GM19238 (cell line): ENCODE data around the gene TMEM132D.

Source experiments
- DNase-seq: peaks from one replicate; pipeline ENCODE4 v3.0.0; 2011; ENCODE audit warnings: low spot score; ENCODE audit not compliant: insufficient read length

The TMEM132D gene

DNA sequence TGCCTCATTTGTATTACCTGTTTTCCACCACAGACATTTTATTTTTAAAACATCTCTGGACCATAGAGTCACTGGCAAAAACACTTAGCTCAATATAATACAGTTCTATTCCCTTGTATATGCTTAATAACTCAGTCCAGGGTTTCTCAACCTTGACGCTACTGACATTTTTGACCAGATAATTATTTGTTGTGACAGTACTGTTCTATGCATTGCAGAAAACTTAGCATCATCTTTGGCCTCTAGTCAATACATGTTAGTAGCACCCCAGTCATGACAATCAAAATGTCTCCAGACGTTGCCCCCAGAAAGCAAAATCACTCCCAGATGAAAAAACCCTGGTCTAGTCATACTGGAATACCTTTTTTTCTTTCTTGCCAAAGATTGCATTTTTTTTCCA lies 174.7 kb downstream of the TMEM132D start:
- no peak for DNase-seq

DNA sequence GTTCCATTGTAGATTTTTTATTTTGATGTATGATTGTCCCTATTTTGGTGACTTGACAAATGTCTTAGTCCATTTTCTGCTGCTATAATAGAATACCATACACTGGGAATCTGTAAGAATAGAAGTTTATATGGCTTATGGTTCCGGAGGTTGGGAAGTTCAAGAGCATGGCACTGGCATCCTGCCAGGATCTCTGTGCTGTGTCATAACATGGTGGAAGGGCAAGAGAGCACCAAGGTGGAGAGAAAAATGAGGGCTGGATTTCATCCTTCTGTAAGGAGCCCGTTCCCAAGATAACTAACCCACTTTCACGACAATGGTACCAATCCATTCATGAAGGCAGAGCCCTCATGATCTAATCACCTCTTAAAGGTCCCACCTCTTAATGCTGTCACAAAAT lies 176.7 kb downstream of the TMEM132D start:
- no peak for DNase-seq

DNA sequence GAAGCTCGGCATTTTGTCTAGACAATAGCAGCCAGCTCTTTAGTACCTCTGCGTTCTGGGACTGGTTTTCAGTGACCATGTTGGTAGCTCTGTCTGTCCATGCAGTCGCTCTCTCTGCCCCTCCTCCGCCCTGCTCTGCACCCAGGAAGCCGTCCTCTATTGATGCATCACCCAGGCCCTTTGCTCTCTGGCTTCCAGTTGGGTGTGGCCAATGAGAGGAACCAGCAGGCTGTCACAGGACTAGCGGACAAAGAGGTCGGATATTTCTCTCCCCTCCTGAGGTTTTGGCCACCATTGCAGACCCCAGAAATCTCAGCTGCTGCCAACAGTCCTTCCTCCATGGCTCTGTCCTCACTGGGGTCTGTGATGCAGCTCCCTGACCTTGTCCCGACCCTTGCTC lies 180.6 kb downstream of the TMEM132D start:
- DNase-seq = no peak

DNA sequence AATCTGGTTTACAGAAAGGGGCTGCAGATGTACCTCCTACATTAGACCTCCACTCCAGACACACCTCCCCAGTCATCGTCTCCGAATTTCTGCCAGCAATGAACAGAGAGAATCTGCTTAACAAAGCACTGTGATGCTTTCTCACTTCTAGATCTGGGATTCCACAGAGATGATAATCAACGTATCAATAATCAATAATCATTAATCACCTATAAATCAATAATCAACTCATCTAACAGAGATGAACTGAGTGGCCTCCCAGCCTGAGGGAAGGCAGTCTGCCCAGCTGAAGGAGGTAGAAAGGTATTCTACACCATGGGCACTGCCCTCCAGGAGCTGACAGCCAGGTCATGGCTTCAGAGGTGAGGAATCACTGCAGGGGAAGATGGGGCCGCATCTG lies 183.2 kb downstream of the TMEM132D start:
- DNase-seq = no peak

DNA sequence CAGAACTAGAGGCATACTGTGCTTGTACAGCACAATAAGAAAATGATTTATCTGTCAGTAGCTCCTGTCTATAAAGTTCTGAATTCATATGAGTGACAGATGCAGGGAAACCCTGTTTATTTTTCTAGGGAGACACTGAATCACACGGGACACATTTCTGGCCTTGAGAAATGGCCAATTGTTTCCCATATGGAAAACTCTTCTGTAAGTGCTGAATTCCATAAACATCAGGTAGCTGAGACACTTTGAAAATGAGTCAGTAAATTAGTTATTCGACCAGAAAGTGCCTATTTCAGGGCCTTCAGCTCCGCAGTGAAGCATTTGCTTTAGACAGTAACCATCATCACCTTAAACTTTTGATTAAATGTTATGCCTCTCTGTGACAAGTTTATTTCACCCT lies 184.4 kb downstream of the TMEM132D start:
- DNase-seq = no peak

DNA sequence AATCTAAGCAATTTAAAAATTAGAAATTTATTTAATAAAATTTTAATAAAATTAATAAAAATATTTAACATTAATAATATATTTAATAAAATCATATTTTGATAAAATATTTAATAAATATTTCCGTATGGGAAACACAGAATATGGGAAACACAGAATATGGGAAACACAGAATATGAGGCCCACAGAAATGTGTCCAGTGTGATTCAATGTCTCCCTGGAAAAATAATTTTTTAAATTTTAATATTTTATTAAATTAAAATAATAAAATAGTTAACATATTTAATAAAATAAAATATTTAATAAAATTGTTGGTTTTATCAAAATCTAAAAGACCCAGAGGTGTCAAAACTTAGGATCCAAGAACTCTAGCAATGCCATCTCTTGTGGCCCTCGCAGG lies 186.4 kb downstream of the TMEM132D start:
- DNase-seq = no peak

DNA sequence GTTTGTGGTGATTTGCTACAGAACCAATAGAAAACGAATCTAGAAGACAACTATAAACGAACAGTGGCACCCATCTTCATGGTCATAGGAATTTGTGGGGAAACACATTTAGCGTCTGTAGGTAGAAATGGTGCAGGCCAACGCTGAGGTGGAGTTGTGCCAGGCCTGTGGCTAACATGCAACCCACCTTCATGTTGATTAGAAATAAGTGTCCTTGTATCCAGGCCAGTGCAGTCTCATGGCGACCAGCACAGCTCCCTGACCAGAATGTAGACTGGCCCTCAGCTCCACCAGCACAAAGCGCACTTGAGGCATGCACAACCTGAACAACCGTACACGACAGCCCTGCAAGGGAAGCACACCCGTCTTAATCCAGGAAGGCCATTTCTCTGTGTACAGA lies 187.0 kb downstream of the TMEM132D start:
- no peak for DNase-seq

DNA sequence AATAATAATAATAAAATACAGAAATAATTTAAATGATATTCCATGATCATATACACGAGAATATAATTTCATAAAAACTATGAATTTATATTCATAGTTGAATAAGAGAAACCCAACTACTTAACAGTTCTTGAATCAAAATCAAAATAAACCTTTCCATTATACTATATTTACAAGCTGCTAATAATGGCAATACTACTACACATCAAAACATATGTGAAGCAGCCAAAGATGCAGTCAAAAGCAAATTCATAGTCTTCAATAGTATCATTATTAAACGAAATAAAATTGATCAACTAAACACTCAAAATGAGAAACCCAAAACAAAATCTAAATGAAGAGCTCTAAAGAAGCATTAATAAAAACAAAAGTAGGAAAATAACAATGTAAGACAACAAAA lies 197.1 kb downstream of the TMEM132D start:
- DNase-seq = no peak

DNA sequence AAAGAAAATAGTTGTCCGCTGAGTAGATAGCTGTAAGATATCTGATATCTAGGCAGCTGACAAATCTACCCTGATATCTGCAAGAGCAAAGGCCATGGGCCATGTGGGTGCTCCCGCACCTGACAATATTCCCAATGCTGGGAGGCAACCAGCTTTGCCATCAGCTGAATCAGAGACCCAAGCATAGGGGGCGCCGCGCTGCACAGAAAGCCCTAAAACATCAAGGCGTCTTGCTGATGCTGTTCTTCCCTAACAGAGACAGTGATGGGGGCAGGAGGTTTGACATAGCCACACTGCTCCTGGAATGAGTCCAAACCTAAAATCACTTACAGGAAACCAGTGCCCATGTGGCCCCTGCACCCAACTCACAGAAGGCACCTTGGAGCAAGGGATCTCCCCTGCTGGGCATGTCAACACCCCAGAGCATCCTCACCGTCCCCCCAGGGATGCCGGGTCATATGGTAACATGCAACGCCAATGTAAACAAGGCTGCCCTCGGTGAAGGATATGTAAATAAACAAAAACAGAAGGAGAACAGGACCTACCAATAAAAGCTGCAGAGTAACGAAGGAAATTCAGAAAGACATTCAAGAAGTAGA lies 199.5 kb downstream of the TMEM132D start:
- DNase-seq = no peak

DNA sequence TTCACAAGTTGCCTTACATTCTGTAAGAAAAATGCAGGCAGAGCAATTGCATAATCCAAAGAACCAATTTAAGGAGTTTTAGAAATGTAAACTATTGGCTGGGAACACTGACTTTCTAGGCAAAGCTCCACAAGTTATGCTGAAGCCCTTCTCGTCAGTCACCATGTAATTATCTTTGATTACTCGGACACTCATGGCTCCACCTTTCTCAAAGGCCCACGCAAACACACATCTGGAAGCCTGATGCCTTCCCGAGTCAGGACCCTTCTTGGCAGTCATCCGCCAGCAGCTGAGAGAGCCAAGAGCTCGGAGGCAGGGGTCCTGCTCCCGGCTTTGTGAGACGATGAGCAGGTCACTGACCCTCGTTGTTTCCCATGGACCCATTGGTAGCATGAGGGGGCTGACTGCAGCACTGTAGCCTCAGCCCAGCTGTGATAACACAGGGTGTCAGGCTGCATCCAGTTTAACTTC lies 202.2 kb downstream of the TMEM132D start:
- DNase-seq = no peak

DNA sequence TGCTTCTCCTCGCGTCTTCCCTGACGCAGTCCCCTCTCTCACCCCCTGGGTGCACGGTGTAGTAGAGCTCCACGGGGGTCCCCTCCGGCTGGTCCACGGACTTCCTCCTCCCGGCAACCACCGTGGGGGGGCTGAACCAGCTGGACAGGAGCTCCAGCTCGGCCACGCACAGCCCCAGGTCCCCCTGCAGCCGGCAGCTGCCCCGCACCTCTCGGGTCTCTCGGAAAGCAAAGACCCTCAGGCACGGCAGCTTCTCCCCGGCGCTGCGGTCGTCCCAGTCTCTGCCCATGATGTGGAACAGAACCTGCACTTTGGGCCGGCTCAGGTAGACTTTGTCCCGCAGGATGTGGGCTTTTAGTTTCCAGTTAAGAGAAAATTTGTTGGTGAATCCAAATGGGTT lies 203.8 kb downstream of the TMEM132D start:
- no peak for DNase-seq

DNA sequence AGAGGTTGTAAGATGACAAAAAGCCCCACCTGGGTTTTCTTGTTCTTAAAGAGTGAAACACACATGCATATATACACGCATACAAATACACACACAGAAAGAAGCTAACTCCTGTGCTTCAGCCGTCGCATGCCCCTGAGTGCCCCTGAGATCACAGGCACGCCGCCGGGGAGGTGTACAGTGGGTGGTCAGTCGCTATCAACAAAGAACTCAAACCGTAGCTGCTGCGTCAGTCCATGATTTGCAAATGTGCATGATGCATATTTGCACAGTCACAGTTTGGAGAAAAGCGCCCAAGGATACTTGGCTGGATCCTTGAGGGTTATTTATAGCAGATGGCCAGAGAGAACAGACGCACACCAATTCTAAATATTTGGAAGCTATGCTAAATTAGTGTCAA lies 206.9 kb downstream of the TMEM132D start:
- no peak for DNase-seq

DNA sequence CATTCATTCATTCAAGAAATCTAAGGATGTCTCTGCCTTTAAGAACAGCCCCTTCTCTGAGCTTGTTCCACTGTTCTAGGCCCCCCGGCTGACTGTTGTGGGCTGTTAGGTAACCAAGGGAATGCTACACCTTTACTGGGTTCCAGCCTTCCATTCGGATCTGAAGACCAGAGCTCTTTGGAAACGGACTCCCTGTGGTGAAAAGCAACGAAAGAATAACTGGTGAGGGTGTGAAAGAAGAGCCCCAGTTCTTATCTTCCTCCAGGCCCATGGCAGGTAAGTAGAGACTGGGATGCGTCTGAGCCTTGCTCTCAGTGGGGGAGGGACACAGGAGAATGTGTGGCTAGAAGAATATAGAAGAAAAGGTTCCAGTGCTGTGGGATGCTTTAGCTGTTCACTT lies 207.4 kb downstream of the TMEM132D start:
- DNase-seq = no peak

DNA sequence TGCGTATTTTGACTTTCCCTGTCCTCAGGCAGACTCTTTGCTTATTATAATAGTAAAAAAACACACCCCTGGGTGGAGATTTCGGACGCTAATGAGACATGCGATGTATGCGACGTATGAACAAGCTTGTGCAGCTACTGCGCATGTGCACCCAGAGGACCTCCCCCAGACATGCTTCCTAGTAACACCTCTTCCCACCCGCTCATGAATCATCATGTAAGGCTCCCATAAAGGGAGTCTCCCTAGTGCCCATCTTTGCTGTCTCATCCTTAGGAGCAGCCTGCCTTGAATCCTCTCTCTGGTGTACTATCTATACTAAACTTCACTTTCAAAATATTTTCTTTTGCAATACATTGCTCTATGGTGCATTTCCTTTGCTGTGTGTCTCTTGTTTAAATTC lies 210.1 kb downstream of the TMEM132D start:
- DNase-seq = no peak

DNA sequence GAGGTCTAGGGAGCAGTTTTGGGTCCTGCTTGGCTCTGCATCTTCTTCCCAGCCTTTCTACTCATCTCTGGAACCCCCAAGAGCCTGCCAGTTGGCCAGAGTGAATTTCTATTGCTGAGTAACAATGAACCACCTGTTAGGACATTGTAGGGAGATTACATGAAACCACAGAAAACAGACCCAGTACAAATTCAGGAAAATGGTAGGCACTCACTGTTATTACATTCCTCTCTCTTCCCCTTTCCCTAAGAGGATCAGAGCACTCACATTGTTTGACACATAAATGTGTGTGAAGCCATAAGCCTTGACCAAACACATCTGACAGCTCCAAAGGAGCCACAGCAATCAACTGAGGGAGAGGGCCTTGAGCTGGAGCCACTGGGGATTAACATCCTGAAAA lies 216.1 kb downstream of the TMEM132D start:
- DNase-seq = no peak

DNA sequence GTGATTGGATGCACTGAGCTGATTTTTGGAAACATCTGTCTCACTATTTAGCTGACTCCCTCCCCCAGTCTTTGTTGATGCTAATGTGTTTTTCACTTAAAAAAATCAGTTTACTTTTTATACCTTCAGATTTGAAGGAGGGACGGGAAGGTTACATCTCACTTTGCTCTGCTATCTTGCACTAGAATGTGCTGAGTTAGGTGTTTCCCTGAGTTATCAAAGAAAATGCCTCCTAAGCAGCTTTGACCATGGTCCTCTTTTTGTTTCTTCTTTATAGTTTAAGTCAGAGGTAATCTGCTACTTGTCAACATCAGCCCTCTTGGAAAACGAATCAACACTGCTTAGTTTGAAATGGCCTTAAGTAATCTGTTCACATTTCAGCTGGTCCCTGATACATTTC lies 222.0 kb downstream of the TMEM132D start:
- no peak for DNase-seq

DNA sequence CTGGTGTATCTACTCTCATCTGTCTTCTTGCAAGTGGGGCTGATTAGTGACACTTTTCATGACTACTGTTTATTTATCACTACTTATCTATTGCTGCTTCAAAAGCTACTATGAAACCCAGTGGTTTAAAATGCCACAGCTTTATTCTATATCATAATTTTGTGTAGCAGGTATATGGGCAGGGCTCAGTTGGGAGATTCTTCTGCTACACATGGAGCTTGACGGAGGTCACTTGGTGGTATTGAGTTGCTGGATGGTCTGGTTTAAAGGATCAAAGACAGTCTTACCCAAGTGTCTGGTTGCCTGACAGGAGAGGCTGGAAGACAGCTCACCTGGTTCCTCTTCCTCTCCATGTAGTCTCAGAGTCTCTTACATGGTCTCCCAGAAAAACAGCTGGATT lies 222.7 kb downstream of the TMEM132D start:
- no peak for DNase-seq

DNA sequence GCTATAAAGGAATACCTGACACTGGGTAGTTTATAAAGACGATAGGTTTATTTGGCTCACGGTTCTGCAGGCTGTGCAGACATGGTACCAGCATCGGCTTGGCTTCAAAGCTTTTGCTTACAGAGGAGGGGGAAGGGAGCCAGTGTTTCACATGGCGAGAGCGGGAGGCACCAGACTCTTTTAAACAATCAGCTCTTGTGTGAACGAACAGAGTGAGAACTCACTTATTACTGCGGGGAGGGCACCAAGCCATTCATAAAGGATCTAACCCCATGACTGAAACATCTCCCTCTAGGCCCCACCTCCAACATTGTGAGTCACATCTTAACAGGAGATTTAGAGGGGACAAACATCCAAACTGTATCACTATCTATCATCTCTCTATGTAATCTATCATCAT lies 227.4 kb downstream of the TMEM132D start:
- no peak for DNase-seq

DNA sequence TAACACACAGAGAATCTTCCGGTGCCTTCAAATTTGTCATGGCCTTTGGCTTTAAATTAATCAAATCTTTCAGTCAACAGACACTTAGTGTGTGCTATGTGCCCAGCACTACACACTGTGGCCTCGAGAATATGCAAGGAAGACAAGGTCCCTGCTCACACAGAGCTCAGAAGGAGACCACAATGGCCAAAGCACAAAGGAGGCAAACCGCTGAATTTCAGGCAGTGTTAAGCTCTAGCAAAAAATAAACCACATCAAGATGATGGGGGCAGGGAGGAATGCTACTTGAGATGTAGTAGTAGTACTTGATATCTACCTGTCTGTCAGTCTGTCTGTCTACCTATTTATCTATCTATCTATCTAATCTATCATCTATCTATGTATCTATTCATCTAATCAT lies 227.9 kb downstream of the TMEM132D start:
- no peak for DNase-seq

DNA sequence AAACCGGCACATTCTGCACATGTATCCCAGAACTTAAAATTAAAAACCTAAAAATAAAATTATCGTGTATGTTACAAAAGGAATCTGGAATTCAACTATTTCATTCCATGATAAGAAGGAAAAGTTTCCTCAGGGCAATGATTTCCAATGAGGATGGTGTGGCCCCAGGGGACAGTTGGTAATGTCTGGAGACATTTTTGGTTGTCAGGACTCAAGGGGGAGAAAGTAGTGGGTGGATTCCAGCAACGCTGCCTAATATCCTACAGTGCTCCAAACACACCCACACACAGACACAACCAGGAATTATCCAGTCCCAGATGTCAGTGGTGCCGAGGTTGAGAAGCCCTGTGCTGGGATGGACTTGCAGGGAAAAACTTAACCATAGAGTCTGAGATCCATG lies 228.3 kb downstream of the TMEM132D start:
- no peak for DNase-seq

DNA sequence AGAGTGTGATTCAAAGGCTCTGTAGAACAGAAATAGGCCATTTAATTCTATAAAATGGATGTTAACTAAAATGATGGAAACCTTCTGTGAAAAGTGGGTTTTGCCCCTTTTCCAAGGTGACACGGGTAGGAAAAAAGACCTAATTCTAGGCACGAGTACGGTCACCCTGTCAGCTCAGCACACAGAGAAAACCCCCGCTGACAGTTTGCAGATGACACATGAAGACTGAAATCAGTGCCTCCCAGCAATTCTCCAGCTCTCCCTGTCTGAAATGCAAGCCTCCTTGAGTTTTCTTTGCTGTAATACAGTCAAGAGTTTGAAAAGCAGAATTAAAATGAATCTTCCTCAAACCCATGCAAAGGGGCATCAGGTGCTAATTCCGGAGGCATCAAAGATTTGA lies 230.0 kb downstream of the TMEM132D start:
- DNase-seq = no peak

DNA sequence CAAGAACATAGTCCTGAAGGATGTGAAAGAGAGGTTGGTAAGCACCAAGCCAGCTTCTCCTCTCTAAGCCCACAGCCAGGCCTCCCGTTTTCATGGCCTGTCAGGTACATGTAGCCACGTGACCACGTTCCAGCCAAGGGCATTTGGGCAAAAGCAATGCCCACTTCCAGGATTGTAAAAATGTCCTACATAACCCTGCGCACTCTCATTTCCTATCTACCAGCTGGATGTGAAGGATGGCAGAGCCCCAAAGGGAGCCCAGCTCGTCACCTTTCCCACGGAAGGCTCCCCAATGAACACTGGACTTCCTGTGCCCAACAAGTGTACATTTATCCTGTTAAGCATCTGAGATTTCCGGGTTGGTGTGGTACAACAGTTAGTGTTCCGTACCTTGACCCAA lies 231.7 kb downstream of the TMEM132D start:
- DNase-seq = no peak

DNA sequence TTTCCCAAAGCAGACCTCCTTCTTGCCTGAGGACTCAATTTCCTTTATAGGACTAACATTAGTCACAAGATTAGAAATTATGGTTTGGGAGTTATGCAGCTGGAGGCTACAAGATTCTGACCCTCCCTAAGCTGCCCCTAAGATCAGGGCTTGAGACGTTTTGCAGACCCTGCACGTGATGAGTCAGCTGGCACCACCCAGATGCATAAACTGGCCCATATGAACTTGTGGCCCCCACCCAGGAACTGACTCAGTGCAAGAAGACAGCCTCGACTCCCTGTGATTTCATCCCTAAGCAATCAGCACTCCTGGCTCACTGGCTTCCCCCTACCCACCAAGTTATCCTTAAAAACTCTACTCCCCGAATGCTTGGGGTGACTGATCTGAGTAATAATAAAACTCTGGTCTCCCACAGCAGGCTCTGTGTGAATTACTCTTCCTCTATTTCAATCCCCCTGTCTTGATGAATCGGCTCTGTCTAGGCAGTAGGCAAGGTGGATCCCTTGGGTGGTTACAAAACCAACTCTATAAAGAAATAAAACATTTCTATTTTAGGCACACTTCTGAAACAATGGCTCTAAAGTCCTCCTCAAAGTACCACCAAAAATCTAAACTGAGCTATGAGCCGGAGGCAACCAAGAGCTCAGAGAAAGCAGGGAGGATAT lies 233.4 kb downstream of the TMEM132D start:
- no peak for DNase-seq

DNA sequence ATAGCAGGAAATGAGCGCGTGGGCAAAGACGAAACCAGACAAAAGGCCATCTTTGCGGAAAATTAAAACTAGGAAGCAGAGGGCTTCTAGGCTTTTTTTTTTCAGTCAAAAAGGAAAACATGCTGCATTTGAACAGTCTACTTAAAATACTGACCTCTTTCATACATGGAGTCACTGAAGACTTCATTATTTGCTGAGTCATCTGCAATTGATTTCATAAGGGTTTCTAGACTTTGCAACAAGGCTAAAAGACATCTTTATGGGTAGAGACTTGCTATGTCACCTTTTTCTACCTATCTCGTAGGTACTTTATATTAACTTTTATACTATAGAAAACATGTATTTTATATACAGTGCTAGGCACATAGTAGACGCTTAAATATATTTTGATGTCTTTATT lies 238.4 kb downstream of the TMEM132D start:
- no peak for DNase-seq
